ENCODE results near the gene APOC3. TPM values are rescaled to one million over a fixed set of nuclear protein-coding genes. Genes with fewer than 3 reads are reported as not detected.

The APOC3 gene
- polyA plus RNA-seq, 1 donor (not counting 4 experiments of a cell fraction or from before 2014, with no cell fraction given): not detected

DNA sequence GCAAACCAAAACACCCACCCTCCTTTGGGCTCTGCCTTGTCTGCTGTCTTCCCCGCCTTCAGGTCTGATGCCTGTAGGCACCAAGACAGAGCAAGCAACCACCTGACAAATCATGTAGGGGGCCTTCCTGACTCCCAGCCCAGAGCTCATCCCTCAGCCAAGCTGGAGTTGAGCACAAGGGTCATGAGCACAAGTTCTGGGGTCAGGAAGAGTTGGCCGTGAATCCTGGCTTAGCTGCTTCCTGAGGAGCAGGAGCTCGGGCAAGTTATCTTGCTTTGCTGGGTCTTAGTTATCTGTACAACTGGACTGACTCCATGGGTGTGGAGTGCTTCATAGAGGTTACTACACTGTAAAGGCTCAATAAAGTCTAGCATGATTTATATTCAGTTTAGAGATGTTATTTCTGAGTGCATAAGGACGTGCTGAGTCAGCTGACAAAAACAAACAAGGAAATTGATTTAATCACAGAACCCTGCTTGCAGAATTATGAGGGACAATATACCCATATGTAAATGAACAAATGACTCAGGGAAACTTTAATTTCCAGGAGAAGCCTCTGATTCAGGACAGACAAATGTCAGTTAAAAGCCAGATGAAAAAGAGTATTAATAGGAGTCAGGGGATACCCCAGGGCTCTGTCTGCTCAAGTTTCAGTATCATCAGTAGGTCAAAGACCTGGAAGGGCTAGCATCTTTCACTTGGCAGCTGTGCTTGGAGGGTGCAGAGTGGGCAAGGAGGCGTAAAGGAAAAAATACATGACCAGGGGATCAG lies 22.7 kb downstream of the APOC3 start:
- TF ChIP-seq CTCF (optimal IDR thresholded peaks at IDR 0.05 in 1 of 3, IDR thresholded peaks at IDR 0.05 in 1 of 3, conservative IDR thresholded peaks at IDR 0.05 in 1 of 3; ENCODE audit: extremely low read depth in 1 of 3, insufficient read depth in 2 of 3, low read length in 3 of 3): no peak
- no peak for TF ChIP-seq EZH2 (IDR thresholded peaks at IDR 0.05; ENCODE audit: low read length)
- H3K79me2 ChIP-seq (ENCODE audit: control insufficient read depth, insufficient read depth, low read length): no peaks in the 10 kb centered on the region
- H3K9me3 ChIP-seq (ENCODE audit: control insufficient read depth, low read depth, low read length): no peaks in the 10 kb centered on the region
- DNase-seq (ENCODE audit: low read depth, low spot score): no peak
- no peak overlapping the region for H3K9ac ChIP-seq (ENCODE audit: control insufficient read depth, extremely low read depth, insufficient read depth, low read length)
- H3K4me2 ChIP-seq (ENCODE audit: control insufficient read depth, extremely low read depth, insufficient read depth, low read depth, low read length): peak overlapping the region; percentile 62
- H3K4me1 ChIP-seq (ENCODE audit: control insufficient read depth, extremely low read depth, insufficient read depth, low read length): peaks cover 38% of the 10 kb centered on the region
- no peaks in the 10 kb centered on the region for H3K27me3 ChIP-seq (ENCODE audit: control insufficient read depth, extremely low read depth, insufficient read depth, low read length)
- H2AFZ ChIP-seq (ENCODE audit: control insufficient read depth, low read length): no peak overlapping the region
- H3K36me3 ChIP-seq (ENCODE audit: control insufficient read depth in 2 of 2, extremely low read depth in 1 of 2, insufficient read depth in 2 of 2, low read length in 2 of 2): peaks cover 7 to 15% of the 10 kb centered on the region in 2 experiments
- no peak overlapping the region for H3K4me3 ChIP-seq (ENCODE audit: control insufficient read depth in 2 of 3, extremely low read depth in 1 of 3, insufficient read depth in 2 of 3, low read depth in 1 of 3, low read length in 3 of 3)
- H3K27ac ChIP-seq (ENCODE audit: control insufficient read depth, insufficient read depth, low read length): peak overlapping the region; percentile 81
- no peaks in the 10 kb centered on the region for H4K20me1 ChIP-seq (ENCODE audit: control insufficient read depth, extremely low read depth, insufficient read depth, low read length)
- dilution Hi-C loops (cut with MboI; ENCODE audit: extremely low pct_ligation_motif_present, low sequenced_read_pairs): no loop called here
- H3K9me1 ChIP-seq (ENCODE audit: control insufficient read depth, extremely low read depth, insufficient read depth, low read length): peaks cover 2% of the 10 kb centered on the region
- peak; percentile 52 for FAIRE-seq

DNA sequence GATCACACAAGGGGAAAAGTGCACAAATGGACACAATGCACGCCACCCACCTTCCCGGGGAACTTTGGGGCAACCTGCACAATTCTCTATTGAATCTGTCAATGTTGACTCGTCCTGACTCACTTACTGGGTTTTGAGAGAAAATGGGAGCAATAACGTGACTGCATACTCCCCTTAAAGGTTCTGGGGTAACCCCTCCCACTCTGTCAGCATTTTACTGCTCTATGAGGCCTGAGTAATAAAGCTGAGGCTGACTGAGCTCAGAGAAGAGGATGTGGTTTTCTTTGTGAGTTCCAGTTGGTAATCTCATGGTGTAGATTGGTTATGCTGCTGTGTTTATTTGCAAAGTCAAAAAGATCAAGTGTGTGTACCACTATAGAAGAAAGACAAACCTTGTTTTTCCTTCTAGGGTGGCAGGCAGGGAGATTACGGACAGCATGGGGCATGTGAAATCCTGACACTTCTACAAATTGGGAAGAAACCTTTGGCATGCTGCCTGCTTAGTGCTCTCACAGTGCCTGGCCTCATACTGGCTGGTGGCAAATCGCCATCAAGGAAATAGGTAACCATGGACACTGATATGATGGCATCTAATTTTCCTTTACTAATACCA lies 23.9 kb downstream of the APOC3 start:
- H3K27me3 ChIP-seq (ENCODE audit: control insufficient read depth, extremely low read depth, insufficient read depth, low read length): no peaks in the 10 kb centered on the region
- H3K27ac ChIP-seq (ENCODE audit: control insufficient read depth, insufficient read depth, low read length): peak overlapping the region; percentile 81
- TF ChIP-seq CTCF (optimal IDR thresholded peaks at IDR 0.05 in 1 of 3, IDR thresholded peaks at IDR 0.05 in 1 of 3, conservative IDR thresholded peaks at IDR 0.05 in 1 of 3; ENCODE audit: extremely low read depth in 1 of 3, insufficient read depth in 2 of 3, low read length in 3 of 3): no peak
- no peak for TF ChIP-seq EZH2 (IDR thresholded peaks at IDR 0.05; ENCODE audit: low read length)
- no peak overlapping the region for H2AFZ ChIP-seq (ENCODE audit: control insufficient read depth, low read length)
- FAIRE-seq: peak; percentile 98
- no peaks in the 10 kb centered on the region for H4K20me1 ChIP-seq (ENCODE audit: control insufficient read depth, extremely low read depth, insufficient read depth, low read length)
- no peak overlapping the region for H3K4me3 ChIP-seq (ENCODE audit: control insufficient read depth in 2 of 3, extremely low read depth in 1 of 3, insufficient read depth in 2 of 3, low read depth in 1 of 3, low read length in 3 of 3)
- peak overlapping the region; percentile 62 for H3K4me2 ChIP-seq (ENCODE audit: control insufficient read depth, extremely low read depth, insufficient read depth, low read depth, low read length)
- dilution Hi-C loops (cut with MboI; ENCODE audit: extremely low pct_ligation_motif_present, low sequenced_read_pairs): no loop called here
- H3K9me3 ChIP-seq (ENCODE audit: control insufficient read depth, low read depth, low read length): no peaks in the 10 kb centered on the region
- H3K9me1 ChIP-seq (ENCODE audit: control insufficient read depth, extremely low read depth, insufficient read depth, low read length): peaks cover 2% of the 10 kb centered on the region
- peak; percentile 76 for DNase-seq (ENCODE audit: low read depth, low spot score)
- peak overlapping the region; percentile 41 for H3K9ac ChIP-seq (ENCODE audit: control insufficient read depth, extremely low read depth, insufficient read depth, low read length)
- peaks cover 5 to 21% of the 10 kb centered on the region in 2 experiments for H3K36me3 ChIP-seq (ENCODE audit: control insufficient read depth in 2 of 2, extremely low read depth in 1 of 2, insufficient read depth in 2 of 2, low read length in 2 of 2)
- no peaks in the 10 kb centered on the region for H3K79me2 ChIP-seq (ENCODE audit: control insufficient read depth, insufficient read depth, low read length)
- peaks cover 38% of the 10 kb centered on the region for H3K4me1 ChIP-seq (ENCODE audit: control insufficient read depth, extremely low read depth, insufficient read depth, low read length)

Data from keratinocyte (primary cell).